Endodermal cell (in vitro differentiated cells): ENCODE measurements around the gene DDX19B. TPM values are rescaled to one million over a fixed set of nuclear protein-coding genes. Genes with fewer than 3 reads are reported as not detected.

Experiments used
- DNase-seq: peaks from one replicate; pipeline ENCODE4 v3.0.0-alpha.2; 2017
- H3K27ac ChIP-seq: 2 replicates; pipeline ENCODE4 v1.5.1; 2013; ENCODE audit warnings: mild to moderate bottlenecking, low read depth, low read length, moderate library complexity
- H3K27me3 ChIP-seq: 2 replicates; pipeline ENCODE4 v1.6.1; 2013; ENCODE audit warnings: mild to moderate bottlenecking, low read length, moderate library complexity; ENCODE audit not compliant: insufficient read depth, control insufficient read depth, poor library complexity, severe bottlenecking
- H3K36me3 ChIP-seq: 2 replicates; pipeline ENCODE4 v1.7.0; 2013; ENCODE audit warnings: mild to moderate bottlenecking, low read length, moderate library complexity; ENCODE audit not compliant: control insufficient read depth, insufficient read depth
- H3K4me1 ChIP-seq: one replicate; pipeline ENCODE4 v1.7.0; 2013; ENCODE audit warnings: low read length; ENCODE audit not compliant: control insufficient read depth, insufficient read depth
- H3K4me3 ChIP-seq: 2 replicates; pipeline ENCODE4 v1.5.1; 2013; ENCODE audit warnings: mild to moderate bottlenecking, low read length, moderate library complexity
- H3K9ac ChIP-seq: 2 replicates; pipeline ENCODE4 v1.6.1; 2013; ENCODE audit warnings: mild to moderate bottlenecking, low read length, moderate library complexity; ENCODE audit not compliant: poor library complexity, severe bottlenecking; ENCODE audit errors: extremely low read depth
- H3K9me3 ChIP-seq: 2 replicates; pipeline ENCODE4 v1.6.1; 2013; ENCODE audit warnings: mild to moderate bottlenecking, low read length, moderate library complexity; ENCODE audit not compliant: control insufficient read depth
- H3K27ac Mint-ChIP-seq: 2 replicates; pipeline ENCODE4 v1.8.0; 2020; ENCODE audit warnings: mixed read lengths
- H3K27me3 Mint-ChIP-seq: 2 replicates; pipeline ENCODE4 v1.8.0; 2021; ENCODE audit warnings: mild to moderate bottlenecking, mixed read lengths; ENCODE audit not compliant: insufficient read depth
- H3K36me3 Mint-ChIP-seq: 2 replicates; pipeline ENCODE4 v1.8.0; 2020; ENCODE audit warnings: low read depth, mixed read lengths
- H3K4me1 Mint-ChIP-seq: 2 replicates; pipeline ENCODE4 v1.8.0; 2020; ENCODE audit warnings: mixed read lengths
- H3K4me3 Mint-ChIP-seq: 2 replicates; pipeline ENCODE4 v1.8.0; 2020; ENCODE audit warnings: mild to moderate bottlenecking, moderate library complexity, mixed read lengths
- H3K9me3 Mint-ChIP-seq: 2 replicates; pipeline ENCODE4 v1.8.0; 2020; ENCODE audit warnings: mild to moderate bottlenecking, mixed read lengths
- CTCF ChIP-seq: fragments of 200-600 bp; sonication (generic); conservative IDR thresholded peaks from 2 replicates; pipeline ENCODE4 v1.5.0; 2021; ENCODE audit warnings: antibody characterized with exemption, mild to moderate bottlenecking
- WGBS, 2 experiments: methylation state at CpG; one replicate each; pipeline versions ENCODE4 v1.1.5 to v1.1.7; 2013; ENCODE audit warnings: missing lambda C conversion rate in 2 of 2, mixed read lengths in 1 of 2; ENCODE audit not compliant: insufficient coverage in 1 of 2, insufficient read length in 1 of 2; 5-methylcytosine and 5-hydroxymethylcytosine counted together
- total RNA-seq, 2 donors: library from RNA; stranded (reverse); fragmentation: NEBNext Ultra II Directional in 1 of 2; extraction: Animal tissue kit (Norgen Biotek cat#: 25700) in 1 of 2; gene quantifications; 2 replicates in 1 of 2; 3 replicates in 1 of 2; pipeline ENCODE4 v1.2.1, GENCODE V29; 2021

DDX19B gene
- total RNA-seq, 2 donors from 2014 or later, result 39.2 to 43.5 TPM

GRCh38 chr16:70254180-70254964 lies 44.6 kb upstream of the DDX19B start:
- no peaks in the 10 kb centered on the region for H3K9me3 ChIP-seq
- no peaks in the 10 kb centered on the region for H3K27me3 Mint-ChIP-seq
- 95 to 96% methylated on average over 5 to 9 of the region's 9 CpGs for WGBS, 2 experiments
- no peak overlapping the region for H3K27ac ChIP-seq
- peaks cover 71% of the 10 kb centered on the region for H3K36me3 Mint-ChIP-seq
- H3K27ac Mint-ChIP-seq, result peak overlapping the region; percentile 81
- H3K4me3 Mint-ChIP-seq, result no peak overlapping the region
- H3K4me3 ChIP-seq, result no peak overlapping the region
- H3K9ac ChIP-seq, result no peak overlapping the region
- peaks cover 72% of the 10 kb centered on the region for H3K36me3 ChIP-seq
- H3K27me3 ChIP-seq, result no peaks in the 10 kb centered on the region
- peaks cover 6% of the 10 kb centered on the region for H3K4me1 Mint-ChIP-seq
- no peak for DNase-seq
- no peaks in the 10 kb centered on the region for H3K4me1 ChIP-seq
- no peaks in the 10 kb centered on the region for H3K9me3 Mint-ChIP-seq
- TF ChIP-seq CTCF, result peak; percentile 34

- Histone ChIP-seq H3K9ac (no peak overlapping the region), H3K4me3 (no peak overlapping the region), H3K27me3 (no peaks in the 10 kb centered on the region), H3K9me3 (no peaks in the 10 kb centered on the region), H3K36me3 (peaks cover 78% of the 10 kb centered on the region), H3K4me1 (no peaks in the 10 kb centered on the region), H3K27ac (no peak overlapping the region)
- no peak for DNase-seq
- Mint-ChIP-seq H3K9me3 (no peaks in the 10 kb centered on the region), H3K4me1 (peaks cover 4% of the 10 kb centered on the region), H3K36me3 (peaks cover 70% of the 10 kb centered on the region), H3K27me3 (no peaks in the 10 kb centered on the region), H3K4me3 (no peak overlapping the region), H3K27ac (no peak overlapping the region)
- no peak for TF ChIP-seq CTCF
- 98 to 100% methylated on average over 3 to 11 of the region's 12 CpGs for WGBS, 2 experiments
These were observed 44.1 kb upstream of the DDX19B start for GRCh38 chr16:70254965-70255286.

- no peaks in the 10 kb centered on the region for H3K4me1 ChIP-seq
- H3K27ac ChIP-seq, result no peak overlapping the region
- H3K9me3 ChIP-seq, result no peaks in the 10 kb centered on the region
- Mint-ChIP-seq H3K27ac (no peak overlapping the region), H3K4me1 (no peaks in the 10 kb centered on the region), H3K36me3 (peaks cover 73% of the 10 kb centered on the region), H3K9me3 (no peaks in the 10 kb centered on the region), H3K4me3 (no peak overlapping the region), H3K27me3 (no peaks in the 10 kb centered on the region)
- H3K36me3 ChIP-seq, result peaks cover 84% of the 10 kb centered on the region
- H3K4me3 ChIP-seq, result no peak overlapping the region
- H3K9ac ChIP-seq, result no peak overlapping the region
- WGBS, 2 experiments, result 94 to 98% methylated on average over 6 to 9 of the region's 9 CpGs
- no peaks in the 10 kb centered on the region for H3K27me3 ChIP-seq
- no peak for TF ChIP-seq CTCF
- DNase-seq, result no peak
These were observed 43.4 kb upstream of the DDX19B start for GRCh38 chr16:70255574-70255973.
